ENCODE results near the gene SPATA31C2.

- no peak for TF ChIP-seq CTCF (optimal IDR thresholded peaks at IDR 0.05 in 1 of 3, IDR thresholded peaks at IDR 0.05 in 1 of 3, conservative IDR thresholded peaks at IDR 0.05 in 1 of 3; ENCODE audit: extremely low read depth in 1 of 3, insufficient read depth in 2 of 3, low read length in 3 of 3)
- no peak for TF ChIP-seq EZH2 (IDR thresholded peaks at IDR 0.05; ENCODE audit: low read length)
Measured at GRCh38 chr9:88143179-88143578, 4.9 kb upstream of the SPATA31C2 start.

Measured in keratinocyte (primary cell).